Tibial nerve (tissue), 4 donors: ENCODE data around the gene RBM20. TPM values are rescaled to one million over a fixed set of nuclear protein-coding genes. Genes with fewer than 3 reads are reported as not detected.

Experiments used
- DNase-seq, 2 donors: peaks; one replicate each; pipeline ENCODE4 v3.0.0-alpha.2; 2019; ENCODE audit warnings: low spot score in 2 of 2
- H3K27ac ChIP-seq, 4 donors: fragments of 200-600 bp; sonication (generic) in 3 of 4; one replicate each; pipeline ENCODE4 v1.5.1; 2017 to 2019; ENCODE audit warnings: mild to moderate bottlenecking in 1 of 4
- H3K27me3 ChIP-seq, 2 donors: fragments of 200-600 bp; sonication (generic) in 1 of 2; one replicate each; pipeline versions ENCODE4 v1.5.1 to v1.6.0; 2017 to 2019
- H3K36me3 ChIP-seq, 3 donors: fragments of 200-600 bp; sonication (generic); one replicate each; pipeline ENCODE4 v1.5.1; 2018 to 2019
- H3K4me1 ChIP-seq, 4 donors: fragments of 200-600 bp; sonication (generic) in 3 of 4; one replicate each; pipeline ENCODE4 v1.5.1; 2017 to 2019
- H3K4me3 ChIP-seq, 4 donors: fragments of 200-600 bp; sonication (generic) in 3 of 4; one replicate each; pipeline ENCODE4 v1.5.1; 2017 to 2019; ENCODE audit warnings: mild to moderate bottlenecking in 1 of 4, moderate library complexity in 1 of 4
- H3K9me3 ChIP-seq, 4 donors: fragments of 200-600 bp; sonication (generic) in 3 of 4; one replicate each; pipeline ENCODE4 v1.5.1; 2017 to 2019
- CTCF ChIP-seq, 5 experiments: fragments of 200-600 bp in 3 of 5; fragments of 450-650 bp in 2 of 5; sonication (generic) in 3 of 5; IDR thresholded peaks; one replicate each; pipeline ENCODE4 v1.5.1; 2016 to 2019; ENCODE audit warnings: antibody characterized with exemption in 5 of 5, mild to moderate bottlenecking in 3 of 5, moderate library complexity in 2 of 5
- EP300 ChIP-seq, 2 donors: sonication (generic); formaldehyde crosslinking; IDR thresholded peaks; one replicate each; pipeline ENCODE4 v1.6.1; 2017; ENCODE audit warnings: antibody characterized with exemption in 2 of 2, mild to moderate bottlenecking in 1 of 2
- POLR2A ChIP-seq, 2 donors: fragments of 450-650 bp; IDR thresholded peaks; one replicate each; pipeline ENCODE4 v1.6.1; 2017; ENCODE audit warnings: antibody characterized with exemption in 2 of 2, mild to moderate bottlenecking in 2 of 2, moderate library complexity in 2 of 2
- WGBS, 2 donors: methylation state at CpG; one replicate each; pipeline ENCODE4 v1.1.5; 2018; 5-methylcytosine and 5-hydroxymethylcytosine counted together
- total RNA-seq, 4 donors: library from RNA; depleted of rRNA; stranded (reverse); fragments of >200 nt; gene quantifications; one replicate each; pipeline ENCODE4 v1.1.0, GENCODE V29; 2016

The RBM20 gene
- total RNA-seq, 4 donors from 2014 or later = 1.3 to 8.7 (median 2.7) TPM

GRCh38 chr10:110613341-110613995 lies 30.7 kb upstream of the RBM20 start:
- Histone ChIP-seq H3K9me3 (no peaks in the 10 kb centered on the region), H3K27me3 (no peaks in the 10 kb centered on the region), H3K4me1 (no peaks in the 10 kb centered on the region), H3K27ac (no peak overlapping the region), H3K36me3 (no peaks in the 10 kb centered on the region), H3K4me3 (no peak overlapping the region)
- no peak for TF ChIP-seq POLR2A (IDR thresholded peaks at IDR 0.05)
- no peak for TF ChIP-seq CTCF (IDR thresholded peaks at IDR 0.05)
- no peak for TF ChIP-seq EP300 (IDR thresholded peaks at IDR 0.05)
- 75 to 79% methylated on average over 8 of the region's 8 CpGs for WGBS, 2 donors
- DNase-seq = no peak

GRCh38 chr10:110613996-110614495 lies 30.1 kb upstream of the RBM20 start:
- H3K27me3 ChIP-seq = no peaks in the 10 kb centered on the region
- no peak overlapping the region for H3K4me3 ChIP-seq
- no peaks in the 10 kb centered on the region for H3K36me3 ChIP-seq
- 81 to 83% methylated on average over 8 to 9 of the region's 9 CpGs for WGBS, 2 donors
- H3K27ac ChIP-seq = no peak overlapping the region
- no peak for DNase-seq
- H3K4me1 ChIP-seq = no peaks in the 10 kb centered on the region
- TF ChIP-seq POLR2A (IDR thresholded peaks at IDR 0.05) = no peak
- no peak for TF ChIP-seq EP300 (IDR thresholded peaks at IDR 0.05)
- no peak for TF ChIP-seq CTCF (IDR thresholded peaks at IDR 0.05)
- no peaks in the 10 kb centered on the region for H3K9me3 ChIP-seq

- DNase-seq = no peak
- H3K27me3 ChIP-seq = no peaks in the 10 kb centered on the region
- WGBS, 2 donors = 79 to 82% methylated on average over 2 of the region's 2 CpGs
- H3K4me3 ChIP-seq = no peak overlapping the region
- no peaks in the 10 kb centered on the region for H3K36me3 ChIP-seq
- no peaks in the 10 kb centered on the region for H3K4me1 ChIP-seq
- H3K27ac ChIP-seq = no peak overlapping the region
- TF ChIP-seq CTCF (IDR thresholded peaks at IDR 0.05) (no peak), POLR2A (IDR thresholded peaks at IDR 0.05) (no peak), EP300 (IDR thresholded peaks at IDR 0.05) (no peak)
- no peaks in the 10 kb centered on the region for H3K9me3 ChIP-seq
Observed at GRCh38 chr10:110615057-110615747, 28.9 kb upstream of the RBM20 start.

GRCh38 chr10:110616493-110617033 lies 27.6 kb upstream of the RBM20 start:
- no peak for TF ChIP-seq CTCF (IDR thresholded peaks at IDR 0.05)
- H3K9me3 ChIP-seq = no peaks in the 10 kb centered on the region
- no peaks in the 10 kb centered on the region for H3K27me3 ChIP-seq
- H3K4me3 ChIP-seq = no peak overlapping the region
- WGBS, 2 donors = 95 to 96% methylated on average over 5 of the region's 5 CpGs
- no peaks in the 10 kb centered on the region for H3K4me1 ChIP-seq
- H3K36me3 ChIP-seq = no peaks in the 10 kb centered on the region
- DNase-seq = no peak
- no peak overlapping the region for H3K27ac ChIP-seq
